Mesothelial cell of epicardium (in vitro differentiated cells): Measurements from ENCODE around the gene NALCN. TPM values are rescaled to one million over a fixed set of nuclear protein-coding genes. Genes with fewer than 3 reads are reported as not detected.

ENCODE experiments used
- DNase-seq, 2 experiments: peaks; one replicate each; pipeline ENCODE4 v3.0.0; 2021; ENCODE audit warnings: low spot score in 2 of 2; ENCODE audit not compliant: unreplicated experiment in 2 of 2
- H3K27ac Mint-ChIP-seq: 2 replicates; pipeline ENCODE4 v1.8.0; 2021; ENCODE audit warnings: mixed read lengths
- H3K27me3 Mint-ChIP-seq: 2 replicates; pipeline ENCODE4 v1.8.0; 2021; ENCODE audit warnings: low read depth, mixed read lengths
- H3K36me3 Mint-ChIP-seq: 2 replicates; pipeline ENCODE4 v1.8.0; 2021; ENCODE audit warnings: mixed read lengths
- H3K4me1 Mint-ChIP-seq: 2 replicates; pipeline ENCODE4 v1.8.0; 2021; ENCODE audit warnings: mixed read lengths
- H3K4me3 Mint-ChIP-seq: 2 replicates; pipeline ENCODE4 v1.8.0; 2021; ENCODE audit warnings: mild to moderate bottlenecking, moderate library complexity, mixed read lengths
- H3K9me3 Mint-ChIP-seq: 2 replicates; pipeline ENCODE4 v1.8.0; 2021; ENCODE audit warnings: mixed read lengths
- CTCF ChIP-seq: fragments of 200-600 bp; sonication (generic); IDR thresholded peaks from one replicate; pipeline ENCODE4 v1.5.0; 2021; ENCODE audit warnings: antibody characterized with exemption; ENCODE audit not compliant: unreplicated experiment
- total RNA-seq: library from RNA; stranded (reverse); gene quantifications from 3 replicates; pipeline ENCODE4 v1.2.1, GENCODE V29; 2021

NALCN gene
- total RNA-seq, 1 donor from 2014 or later, result 2.2 TPM

GRCh38 chr13:101308247-101309013 lies 107.9 kb downstream of the NALCN start:
- Mint-ChIP-seq H3K36me3 (no peaks in the 10 kb centered on the region), H3K9me3 (peaks cover 2% of the 10 kb centered on the region), H3K4me3 (no peak overlapping the region), H3K27ac (no peak overlapping the region), H3K27me3 (no peaks in the 10 kb centered on the region), H3K4me1 (no peaks in the 10 kb centered on the region)
- no peak for DNase-seq
- no peak for TF ChIP-seq CTCF

- Mint-ChIP-seq H3K27me3 (no peaks in the 10 kb centered on the region), H3K9me3 (no peaks in the 10 kb centered on the region), H3K36me3 (no peaks in the 10 kb centered on the region), H3K4me1 (no peaks in the 10 kb centered on the region), H3K4me3 (no peak overlapping the region), H3K27ac (peak overlapping the region; percentile 68)
- no peak for DNase-seq
- no peak for TF ChIP-seq CTCF
Observed at GRCh38 chr13:101307181-101307701, 109.1 kb downstream of the NALCN start.

- Mint-ChIP-seq H3K9me3 (no peaks in the 10 kb centered on the region), H3K4me3 (no peak overlapping the region), H3K4me1 (no peaks in the 10 kb centered on the region), H3K27me3 (no peaks in the 10 kb centered on the region), H3K27ac (peak overlapping the region; percentile 68), H3K36me3 (no peaks in the 10 kb centered on the region)
- no peak for TF ChIP-seq CTCF
- DNase-seq, result no peak
Observed at GRCh38 chr13:101306773-101307172, 109.5 kb downstream of the NALCN start.

- no peaks in the 10 kb centered on the region for H3K9me3 Mint-ChIP-seq
- no peaks in the 10 kb centered on the region for H3K27me3 Mint-ChIP-seq
- no peaks in the 10 kb centered on the region for H3K4me1 Mint-ChIP-seq
- DNase-seq, result no peak
- H3K27ac Mint-ChIP-seq, result no peak overlapping the region
- H3K36me3 Mint-ChIP-seq, result no peaks in the 10 kb centered on the region
- no peak for TF ChIP-seq CTCF
- no peak overlapping the region for H3K4me3 Mint-ChIP-seq
Observed at GRCh38 chr13:101305981-101306411, 110.3 kb downstream of the NALCN start.

GRCh38 chr13:101303521-101303920 lies 112.8 kb downstream of the NALCN start:
- no peak for TF ChIP-seq CTCF
- Mint-ChIP-seq H3K4me3 (no peak overlapping the region), H3K36me3 (no peaks in the 10 kb centered on the region), H3K27ac (no peak overlapping the region), H3K4me1 (no peaks in the 10 kb centered on the region), H3K9me3 (no peaks in the 10 kb centered on the region), H3K27me3 (peaks cover 2% of the 10 kb centered on the region)
- DNase-seq, result no peak
